GM23338 (cell line): ENCODE measurements around the gene MRPS34. TPM values are rescaled to one million over a fixed set of nuclear protein-coding genes. Genes with fewer than 3 reads are reported as not detected.

Source experiments
- ATAC-seq: fragments of 200-7000 bp; cut with Tn5 transposase; 3 replicates; pipeline ENCODE4 v1.9.1; 2020
- DNase-seq: peaks from one replicate; pipeline ENCODE4 v3.0.0-alpha.2; 2015; ENCODE audit warnings: low spot score
- H2AFZ ChIP-seq: fragments of 200-600 bp; sonication (generic); 2 replicates; pipeline ENCODE4 v1.8.0; 2016; ENCODE audit warnings: antibody characterized with exemption, mild to moderate bottlenecking, moderate library complexity
- H3F3A ChIP-seq: fragments of 200-600 bp; sonication (generic); replicated peaks from 2 replicates; pipeline ENCODE4 v1.8.0; 2017; ENCODE audit warnings: antibody characterized with exemption, mixed run types, low read depth
- H3K27ac ChIP-seq: fragments of 200-600 bp; sonication (generic); 2 replicates; pipeline ENCODE4 v1.6.1; 2016; ENCODE audit warnings: low read depth
- H3K27me3 ChIP-seq: fragments of 200-600 bp; sonication (generic); 2 replicates; pipeline ENCODE4 v1.8.0; 2016; ENCODE audit warnings: mild to moderate bottlenecking, mixed run types, moderate library complexity; ENCODE audit not compliant: insufficient read depth
- H3K36me3 ChIP-seq: fragments of 200-600 bp; sonication (generic); 2 replicates; pipeline ENCODE4 v1.8.0; 2016; ENCODE audit warnings: mild to moderate bottlenecking; ENCODE audit not compliant: insufficient read depth
- H3K4me1 ChIP-seq: fragments of 200-600 bp; sonication (generic); 2 replicates; pipeline ENCODE4 v1.8.0; 2016; ENCODE audit warnings: mild to moderate bottlenecking, moderate library complexity; ENCODE audit not compliant: insufficient read depth
- H3K4me2 ChIP-seq: fragments of 200-600 bp; sonication (generic); 2 replicates; pipeline ENCODE4 v1.7.1; 2017; ENCODE audit warnings: mixed run types
- H3K4me3 ChIP-seq: fragments of 200-600 bp; sonication (generic); 2 replicates; pipeline ENCODE4 v1.6.1; 2016; ENCODE audit warnings: mixed run types
- H3K79me2 ChIP-seq: fragments of 200-600 bp; sonication (generic); replicated peaks from 2 replicates; pipeline ENCODE4 v1.8.0; 2017; ENCODE audit warnings: mild to moderate bottlenecking; ENCODE audit not compliant: insufficient read depth
- H3K9me2 ChIP-seq: fragments of 200-600 bp; sonication (generic); 2 replicates; pipeline ENCODE4 v1.8.0; 2017; ENCODE audit not compliant: insufficient read depth
- H4K20me1 ChIP-seq: fragments of 200-600 bp; sonication (generic); replicated peaks from 2 replicates; pipeline ENCODE4 v1.8.0; 2017; ENCODE audit warnings: mild to moderate bottlenecking; ENCODE audit not compliant: insufficient read depth
- H3K27ac Mint-ChIP-seq: 2 replicates; pipeline ENCODE4 v1.8.0; 2020; ENCODE audit warnings: inconsistent platforms, mild to moderate bottlenecking, moderate library complexity, mixed read lengths
- H3K27me3 Mint-ChIP-seq: 3 replicates; pipeline ENCODE4 v1.8.0; 2022; ENCODE audit warnings: low read depth, mild to moderate bottlenecking, moderate library complexity, mixed read lengths, inconsistent platforms; ENCODE audit not compliant: insufficient read depth, poor library complexity
- H3K36me3 Mint-ChIP-seq: 3 replicates; pipeline ENCODE4 v1.8.0; 2021; ENCODE audit warnings: low read depth, mild to moderate bottlenecking, inconsistent platforms, moderate library complexity, mixed read lengths
- H3K4me1 Mint-ChIP-seq: 3 replicates; pipeline ENCODE4 v1.8.0; 2020; ENCODE audit warnings: mild to moderate bottlenecking, inconsistent platforms, mixed read lengths
- H3K4me3 Mint-ChIP-seq: 3 replicates; pipeline ENCODE4 v1.8.0; 2021; ENCODE audit warnings: moderate library complexity, mild to moderate bottlenecking, inconsistent platforms, mixed read lengths
- H3K9me3 Mint-ChIP-seq: 3 replicates; pipeline ENCODE4 v1.8.0; 2020; ENCODE audit warnings: moderate library complexity, mild to moderate bottlenecking, inconsistent platforms, mixed read lengths
- CREB1 ChIP-seq: fragments of 250-450 bp; sonication (Bioruptor Pico); IDR thresholded peaks from 2 replicates; pipeline ENCODE4 v1.5.0; 2020; ENCODE audit warnings: low read depth, mild to moderate bottlenecking, moderate library complexity
- CTCF ChIP-seq, 2 experiments: fragments of 200-600 bp in 1 of 2; sonication (generic) in 1 of 2; conservative IDR thresholded peaks; 2 replicates each; pipeline versions ENCODE4 v1.5.1 to v1.6.1; 2016 to 2017; ENCODE audit warnings: antibody characterized with exemption in 2 of 2, low read depth in 2 of 2, mild to moderate bottlenecking in 2 of 2, moderate library complexity in 1 of 2
- ETS1 ChIP-seq: IDR thresholded peaks from 2 replicates; pipeline ENCODE4 v1.6.1; 2016; ENCODE audit warnings: antibody characterized with exemption
- JUNB ChIP-seq: IDR thresholded peaks from one replicate; pipeline ENCODE4 v1.6.1; 2016; ENCODE audit warnings: antibody characterized with exemption; ENCODE audit not compliant: unreplicated experiment
- NANOG ChIP-seq: IDR thresholded peaks from 2 replicates; pipeline ENCODE4 v1.6.1; 2016; ENCODE audit warnings: antibody characterized with exemption, borderline replicate concordance
- POLR2AphosphoS5 ChIP-seq: IDR thresholded peaks from 2 replicates; pipeline ENCODE4 v1.6.1; 2016; ENCODE audit warnings: antibody characterized with exemption, low read depth
- STAT1 ChIP-seq: IDR thresholded peaks from one replicate; pipeline ENCODE4 v1.6.1; 2016; ENCODE audit warnings: antibody characterized with exemption; ENCODE audit not compliant: unreplicated experiment
- ZNF331 ChIP-seq: fragments of 250-450 bp; sonication (Bioruptor Pico); IDR thresholded peaks from 2 replicates; pipeline ENCODE4 v1.5.0; 2020; ENCODE audit warnings: low read depth, mild to moderate bottlenecking, moderate library complexity
- ZNF462 ChIP-seq: fragments of 250-450 bp; sonication (Bioruptor Pico); IDR thresholded peaks from 2 replicates; pipeline ENCODE4 v1.5.0; 2020; ENCODE audit warnings: mild to moderate bottlenecking, moderate library complexity
- polyA plus RNA-seq: library from polyadenylated mRNA; unstranded; fragments of >200 nt; fragmentation: Nextera tagmentation; extraction: Ambion mirVana; gene quantifications from 2 replicates; pipeline ENCODE4 v1.2.1, GENCODE V29; 2016
- total RNA-seq: library from RNA; depleted of rRNA; stranded (reverse); fragments of >200 nt; shearing (Covaris generic); gene quantifications from 2 replicates; pipeline ENCODE4 v1.2.3, GENCODE V29; 2014

MRPS34 gene
- total and polyA plus RNA-seq, 2 experiments from 2014 or later = 248 to 391 TPM

GRCh38 chr16:1740234-1740633 is 32.7 kb downstream of the MRPS34 start:
- Mint-ChIP-seq H3K4me1 (no peaks in the 10 kb centered on the region), H3K27me3 (peaks cover 6% of the 10 kb centered on the region), H3K4me3 (no peak overlapping the region), H3K36me3 (peaks cover 8% of the 10 kb centered on the region; the same call in 2 of the 3 replicates), H3K27ac (no peak overlapping the region), H3K9me3 (peaks cover 3% of the 10 kb centered on the region; the same call in 2 of the 3 replicates)
- Histone ChIP-seq H4K20me1 (no peaks in the 10 kb centered on the region), H3K27ac (no peak overlapping the region), H3K4me1 (no peaks in the 10 kb centered on the region), H3K4me3 (no peak overlapping the region), H3K4me2 (no peak overlapping the region), H3K9me2 (no peaks in the 10 kb centered on the region), H2AFZ (no peak overlapping the region), H3K36me3 (no peaks in the 10 kb centered on the region), H3K27me3 (no peaks in the 10 kb centered on the region), H3F3A (peaks cover 43% of the 10 kb centered on the region), H3K79me2 (no peaks in the 10 kb centered on the region)
- no peak for DNase-seq
- TF ChIP-seq POLR2AphosphoS5 (no peak), STAT1 (no peak), CTCF (conservative IDR thresholded peaks at IDR 0.05; ENCODE audit: low read depth in 2 of 2) (no peak), NANOG (no peak), ZNF331 (CRISPR knock-in tag) (no peak), CREB1 (CRISPR knock-in tag) (no peak)
- ATAC-seq = no peak

- no peak for DNase-seq
- H3K4me3 ChIP-seq = no peak overlapping the region
- H3K4me3 Mint-ChIP-seq = no peak overlapping the region
- ATAC-seq = no peak
- no peaks in the 10 kb centered on the region for H3K79me2 ChIP-seq
- H3K4me1 ChIP-seq = no peaks in the 10 kb centered on the region
- H3K9me3 Mint-ChIP-seq = peaks cover 3% of the 10 kb centered on the region; the same call in 1 of the 3 replicates
- peaks cover 42% of the 10 kb centered on the region for H3F3A ChIP-seq
- no peak overlapping the region for H3K4me2 ChIP-seq
- H3K4me1 Mint-ChIP-seq = no peaks in the 10 kb centered on the region
- no peak overlapping the region for H3K27ac ChIP-seq
- H2AFZ ChIP-seq = no peak overlapping the region
- H3K36me3 Mint-ChIP-seq = peaks cover 19% of the 10 kb centered on the region
- no peaks in the 10 kb centered on the region for H3K27me3 ChIP-seq
- H3K27ac Mint-ChIP-seq = peak overlapping the region; percentile 40; the same call in 1 of the 2 replicates
- no peaks in the 10 kb centered on the region for H4K20me1 ChIP-seq
- peaks cover 8% of the 10 kb centered on the region for H3K27me3 Mint-ChIP-seq
- no peaks in the 10 kb centered on the region for H3K9me2 ChIP-seq
- H3K36me3 ChIP-seq = no peaks in the 10 kb centered on the region
- TF ChIP-seq JUNB (no peak), ZNF462 (CRISPR knock-in tag) (no peak), ZNF331 (CRISPR knock-in tag) (no peak), POLR2AphosphoS5 (no peak), ETS1 (no peak), NANOG (no peak)
Measured at GRCh38 chr16:1734816-1735215, 38.1 kb downstream of the MRPS34 start.
